HCT116 (cell line): Measurements from ENCODE around the gene BLOC1S2. TPM values are rescaled to one million over a fixed set of nuclear protein-coding genes. Genes with fewer than 3 reads are reported as not detected.

Experiments
- total RNA-seq: library from RNA; stranded (reverse); gene quantifications from one replicate; pipeline ENCODE4 v1.2.1, GENCODE V29; 2021; ENCODE audit not compliant: unreplicated experiment

Gene BLOC1S2
- total RNA-seq, 1 experiment from 2014 or later: 54.6 TPM

Other genes with a start within 250 kb of the BLOC1S2 start
- 0.12 TPM for gene CPN1, start 204.8 kb downstream of the BLOC1S2 start, total RNA-seq
- 64.5 TPM for gene ERLIN1, start 100.7 kb downstream of the BLOC1S2 start, total RNA-seq
- gene CHUK, start 57.1 kb downstream of the BLOC1S2 start, total RNA-seq: 35.7 TPM
- gene CWF19L1, start 19.0 kb downstream of the BLOC1S2 start, total RNA-seq: 41.7 TPM
- 0.17 TPM for gene PKD2L1, start 43.5 kb upstream of the BLOC1S2 start, total RNA-seq
- gene SCD, start 60.6 kb upstream of the BLOC1S2 start, total RNA-seq: 652 TPM
- not detected for gene WNT8B, start 176.3 kb upstream of the BLOC1S2 start, total RNA-seq
- gene SEC31B, start 233.2 kb upstream of the BLOC1S2 start, total RNA-seq: 30.9 TPM
- gene NDUFB8, start 243.2 kb upstream of the BLOC1S2 start, total RNA-seq: 243 TPM
- 67.2 TPM for gene HIF1AN, start 249.3 kb upstream of the BLOC1S2 start, total RNA-seq